Nephron (organoid): Measurements from ENCODE around the gene CLIC3.

Experiments used
- H3K27ac Mint-ChIP-seq, 3 experiments: 2 replicates each; pipeline ENCODE4 v1.8.0; 2020; ENCODE audit warnings: mixed read lengths in 3 of 3, mild to moderate bottlenecking in 2 of 3, moderate library complexity in 1 of 3
- H3K27me3 Mint-ChIP-seq: 2 replicates; pipeline ENCODE4 v1.8.0; 2021; ENCODE audit warnings: low read depth, mild to moderate bottlenecking, moderate library complexity, mixed read lengths
- H3K36me3 Mint-ChIP-seq: 2 replicates; pipeline ENCODE4 v1.8.0; 2020; ENCODE audit warnings: low read depth, mixed read lengths
- H3K4me1 Mint-ChIP-seq: 2 replicates; pipeline ENCODE4 v1.8.0; 2020; ENCODE audit warnings: mixed read lengths
- H3K4me3 Mint-ChIP-seq, 3 experiments: 2 replicates each; pipeline ENCODE4 v1.8.0; 2020; ENCODE audit warnings: mild to moderate bottlenecking in 3 of 3, mixed read lengths in 3 of 3, moderate library complexity in 2 of 3
- H3K9me3 Mint-ChIP-seq: 2 replicates; pipeline ENCODE4 v1.8.0; 2020; ENCODE audit warnings: mixed read lengths
- TF ChIP-seq, protein P1 (sequence below), 3 experiments: fragments of 200-600 bp; sonication (generic); IDR thresholded peaks; one replicate each; pipeline ENCODE4 v1.5.0; 2021; ENCODE audit warnings: antibody characterized with exemption in 3 of 3; ENCODE audit not compliant: unreplicated experiment in 3 of 3

Gene CLIC3

DNA sequence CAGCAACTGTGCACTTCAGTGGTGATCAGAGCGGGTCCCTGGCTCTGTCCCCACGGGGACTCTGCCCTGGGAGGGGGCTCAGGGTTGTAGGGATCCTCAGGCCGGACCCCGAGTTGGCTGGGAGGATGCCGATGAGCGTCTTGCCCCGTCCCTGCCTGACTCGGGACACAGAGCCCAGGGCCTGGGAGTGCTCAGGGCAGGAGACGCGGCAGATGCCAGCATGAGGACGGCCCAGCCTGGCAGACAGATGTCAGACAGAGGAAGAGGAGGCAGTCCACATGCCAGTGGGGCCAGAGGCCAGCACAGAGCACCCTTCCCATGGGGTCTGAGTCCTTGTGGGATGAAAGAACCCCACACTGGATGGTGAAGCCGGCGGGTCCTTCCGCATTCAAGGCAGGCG lies 33.0 kb downstream of the CLIC3 start:
- H3K27ac Mint-ChIP-seq, result peak overlapping the region in 1 of 3 experiments; percentile 73

DNA sequence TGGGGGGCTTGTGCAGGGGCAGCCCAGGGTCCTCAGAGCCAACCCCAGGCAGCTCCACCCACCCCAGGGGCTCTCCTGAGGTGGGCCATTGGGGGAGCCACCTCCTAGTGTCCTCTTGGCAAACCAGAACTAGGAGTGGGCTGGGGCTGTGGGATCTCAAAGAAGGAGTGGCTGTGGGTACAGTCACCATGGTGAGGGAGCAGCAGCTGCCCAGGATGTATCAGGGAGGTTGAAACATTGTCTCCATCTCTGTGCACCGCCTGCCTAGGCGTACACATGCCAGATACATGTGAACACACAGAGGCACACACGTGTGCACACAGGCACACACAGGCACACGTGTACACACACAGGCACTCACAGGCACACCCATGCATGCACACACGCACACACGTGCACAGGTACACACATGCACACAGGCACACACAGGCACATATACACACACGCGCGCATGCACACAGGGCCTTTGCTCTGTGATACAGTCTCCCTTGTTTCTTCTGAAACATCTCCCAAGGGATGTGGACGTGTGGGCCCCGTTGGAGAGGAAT lies 33.6 kb downstream of the CLIC3 start:
- TF ChIP-seq, protein P1, sequence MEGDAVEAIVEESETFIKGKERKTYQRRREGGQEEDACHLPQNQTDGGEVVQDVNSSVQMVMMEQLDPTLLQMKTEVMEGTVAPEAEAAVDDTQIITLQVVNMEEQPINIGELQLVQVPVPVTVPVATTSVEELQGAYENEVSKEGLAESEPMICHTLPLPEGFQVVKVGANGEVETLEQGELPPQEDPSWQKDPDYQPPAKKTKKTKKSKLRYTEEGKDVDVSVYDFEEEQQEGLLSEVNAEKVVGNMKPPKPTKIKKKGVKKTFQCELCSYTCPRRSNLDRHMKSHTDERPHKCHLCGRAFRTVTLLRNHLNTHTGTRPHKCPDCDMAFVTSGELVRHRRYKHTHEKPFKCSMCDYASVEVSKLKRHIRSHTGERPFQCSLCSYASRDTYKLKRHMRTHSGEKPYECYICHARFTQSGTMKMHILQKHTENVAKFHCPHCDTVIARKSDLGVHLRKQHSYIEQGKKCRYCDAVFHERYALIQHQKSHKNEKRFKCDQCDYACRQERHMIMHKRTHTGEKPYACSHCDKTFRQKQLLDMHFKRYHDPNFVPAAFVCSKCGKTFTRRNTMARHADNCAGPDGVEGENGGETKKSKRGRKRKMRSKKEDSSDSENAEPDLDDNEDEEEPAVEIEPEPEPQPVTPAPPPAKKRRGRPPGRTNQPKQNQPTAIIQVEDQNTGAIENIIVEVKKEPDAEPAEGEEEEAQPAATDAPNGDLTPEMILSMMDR (IDR thresholded peaks at IDR 0.05; ENCODE audit: unreplicated experiment in 3 of 3), result no peak
- H3K36me3 Mint-ChIP-seq, result no peaks in the 10 kb centered on the region
- peaks cover 10% of the 10 kb centered on the region for H3K4me1 Mint-ChIP-seq
- H3K27me3 Mint-ChIP-seq, result peaks cover 6% of the 10 kb centered on the region
- peak overlapping the region in 1 of 3 experiments; percentile 73 for H3K27ac Mint-ChIP-seq
- no peaks in the 10 kb centered on the region for H3K9me3 Mint-ChIP-seq
- no peak overlapping the region for H3K4me3 Mint-ChIP-seq

More for the DNA sequence above, 33.0 kb downstream of the CLIC3 start:
- H3K9me3 Mint-ChIP-seq, result no peaks in the 10 kb centered on the region
- H3K4me3 Mint-ChIP-seq, result no peak overlapping the region
- H3K36me3 Mint-ChIP-seq, result no peaks in the 10 kb centered on the region
- TF ChIP-seq, protein P1 (IDR thresholded peaks at IDR 0.05; ENCODE audit: unreplicated experiment in 3 of 3), result no peak
- H3K4me1 Mint-ChIP-seq, result peaks cover 10% of the 10 kb centered on the region
- peaks cover 6% of the 10 kb centered on the region for H3K27me3 Mint-ChIP-seq

DNA sequence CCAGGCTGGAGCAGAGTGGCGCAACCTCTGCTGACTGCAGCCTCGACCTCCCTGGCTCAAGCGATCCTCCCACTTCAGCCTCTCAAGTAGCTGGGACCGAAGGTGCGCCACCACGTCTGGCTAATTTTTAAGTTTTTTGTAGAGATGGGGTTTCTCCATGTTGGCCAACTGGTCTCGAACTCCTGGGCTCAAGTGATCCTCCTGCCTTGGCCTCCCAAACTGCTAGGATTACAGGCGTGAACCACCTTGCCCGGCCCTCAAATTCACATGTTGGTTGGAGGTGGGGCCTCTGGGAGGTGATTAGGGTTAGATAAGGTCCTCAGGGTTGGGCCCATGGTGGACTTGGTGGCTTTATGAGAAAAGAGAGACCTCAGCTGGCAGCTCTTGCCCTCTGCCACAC lies 34.2 kb downstream of the CLIC3 start:
- no peak overlapping the region for H3K4me3 Mint-ChIP-seq
- no peaks in the 10 kb centered on the region for H3K36me3 Mint-ChIP-seq
- TF ChIP-seq, protein P1 (IDR thresholded peaks at IDR 0.05; ENCODE audit: unreplicated experiment in 3 of 3), result no peak
- H3K27me3 Mint-ChIP-seq, result peaks cover 6% of the 10 kb centered on the region
- no peak overlapping the region for H3K27ac Mint-ChIP-seq
- H3K4me1 Mint-ChIP-seq, result peaks cover 10% of the 10 kb centered on the region
- H3K9me3 Mint-ChIP-seq, result no peaks in the 10 kb centered on the region

DNA sequence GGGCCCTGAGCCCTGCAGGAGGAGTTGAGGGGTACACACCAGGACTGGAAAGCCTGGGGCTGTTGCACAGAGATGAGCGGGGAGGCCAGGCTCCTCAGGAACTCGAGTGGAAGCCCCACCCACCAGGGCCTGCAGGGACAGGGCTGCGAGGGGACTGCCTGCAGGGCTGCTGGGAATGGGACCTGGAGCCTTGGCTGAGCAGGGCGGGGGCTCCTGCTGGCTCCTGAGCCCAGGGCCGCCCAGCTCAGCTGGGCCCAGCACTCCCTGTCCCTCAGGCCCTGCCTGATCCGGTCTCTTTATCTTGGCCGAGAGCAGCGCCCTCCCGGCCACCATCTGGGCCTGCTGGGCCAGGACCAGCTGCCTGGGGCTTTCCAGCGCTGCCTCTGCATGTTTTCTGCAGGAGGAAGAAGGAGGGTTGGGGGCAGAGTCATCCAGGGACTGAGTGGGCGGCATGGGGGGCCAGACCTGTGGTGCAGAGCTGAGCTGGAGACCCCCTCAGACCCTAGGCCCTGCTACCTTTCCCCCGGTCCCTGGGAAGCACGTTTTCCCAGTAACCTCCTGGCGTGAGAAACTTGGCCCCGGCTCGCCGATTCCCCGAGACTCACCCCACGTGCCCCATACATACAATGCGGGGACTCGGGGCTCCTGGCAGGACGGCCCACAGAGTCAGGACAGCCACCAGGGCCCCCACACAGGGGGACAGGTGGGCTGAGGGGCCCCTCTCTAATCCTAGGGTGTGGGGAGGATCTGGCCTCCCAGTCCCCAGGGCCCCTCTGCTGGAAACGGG lies 34.9 kb downstream of the CLIC3 start:
- Mint-ChIP-seq H3K27ac (no peak overlapping the region), H3K36me3 (no peaks in the 10 kb centered on the region), H3K9me3 (no peaks in the 10 kb centered on the region), H3K27me3 (peaks cover 6% of the 10 kb centered on the region), H3K4me1 (peaks cover 10% of the 10 kb centered on the region), H3K4me3 (no peak overlapping the region)
- TF ChIP-seq, protein P1 (IDR thresholded peaks at IDR 0.05; ENCODE audit: unreplicated experiment in 3 of 3), result no peak

DNA sequence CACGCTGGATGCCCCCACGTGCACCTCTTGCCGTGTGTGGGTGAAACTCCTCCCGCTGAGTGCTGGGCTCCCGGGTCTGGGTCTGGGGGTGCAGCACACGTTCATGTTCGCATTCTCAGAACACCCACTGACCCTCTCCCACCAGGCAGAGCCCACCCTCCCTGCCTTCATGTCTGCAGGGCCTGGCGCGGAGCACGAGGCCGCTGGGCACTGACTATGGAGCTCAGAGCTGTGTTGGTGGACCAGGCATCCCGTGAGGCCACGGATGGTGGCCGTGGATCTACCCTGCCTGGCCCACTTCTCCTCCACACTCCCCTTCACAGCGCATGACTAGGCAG lies 35.5 kb downstream of the CLIC3 start:
- Mint-ChIP-seq H3K4me1 (peaks cover 8% of the 10 kb centered on the region), H3K9me3 (no peaks in the 10 kb centered on the region), H3K4me3 (no peak overlapping the region), H3K27ac (no peak overlapping the region), H3K36me3 (no peaks in the 10 kb centered on the region), H3K27me3 (peaks cover 4% of the 10 kb centered on the region)
- TF ChIP-seq, protein P1 (IDR thresholded peaks at IDR 0.05; ENCODE audit: unreplicated experiment in 3 of 3), result no peak
